ENCODE measurements around the gene COQ7. TPM values are rescaled to one million over a fixed set of nuclear protein-coding genes. Genes with fewer than 3 reads are reported as not detected.

The COQ7 gene
- total RNA-seq, 1 donor from 2014 or later: 45.4 TPM

DNA sequence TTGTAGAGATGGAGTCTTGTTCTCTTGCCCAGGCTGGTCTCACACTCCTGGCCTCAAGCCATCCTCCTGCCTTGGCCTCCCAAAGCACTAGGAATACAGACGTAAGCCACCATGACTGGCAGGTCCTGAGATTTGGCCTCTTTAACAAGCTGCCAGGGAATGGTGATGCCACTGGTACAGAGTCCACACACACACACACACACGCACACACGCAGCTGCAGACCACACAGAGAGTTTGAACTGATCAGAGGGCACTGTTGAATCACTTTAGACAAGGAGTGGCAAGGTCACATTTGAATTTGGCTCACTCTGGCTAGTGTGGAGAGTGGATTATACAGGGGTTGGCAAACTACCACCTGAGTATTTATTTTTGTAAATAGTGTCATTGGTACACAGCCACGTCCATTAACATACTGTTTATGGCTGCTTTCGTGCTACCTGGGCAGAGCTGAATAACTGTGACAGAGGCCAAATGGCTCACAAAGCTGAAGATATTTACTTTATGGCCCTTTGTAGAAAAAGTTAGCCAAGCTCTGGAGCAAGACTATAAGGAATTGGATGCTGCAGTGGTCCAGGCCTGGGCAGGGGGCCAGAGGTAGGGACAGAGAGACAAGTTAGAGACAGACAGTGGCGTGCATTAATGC, 56.2 kb downstream of the COQ7 start:
- peak overlapping the region; percentile 27 for H3K27ac ChIP-seq (replicated peaks)
- intact Hi-C loops (cut with micrococcal nuclease): no loop called here

DNA sequence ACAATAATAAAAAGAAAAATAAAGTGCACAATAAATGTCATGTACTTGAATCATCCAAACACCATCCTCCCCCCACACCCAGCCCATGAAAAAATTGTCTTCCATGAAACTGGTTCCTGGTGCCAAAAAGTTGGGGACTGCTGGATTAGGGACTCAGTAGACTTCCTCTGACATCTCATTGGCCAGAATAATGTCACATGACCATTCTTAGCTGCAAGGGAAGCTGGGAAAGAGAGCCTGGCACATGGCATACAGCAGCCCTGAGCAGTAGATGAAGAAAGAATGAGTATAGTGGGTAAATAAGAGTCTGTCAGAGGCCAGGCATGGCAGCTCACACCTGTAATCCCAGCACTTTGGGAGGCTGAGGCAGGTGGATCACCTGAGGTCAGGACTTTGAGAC, 58.9 kb downstream of the COQ7 start:
- intact Hi-C loops (cut with micrococcal nuclease): no loop called here
- TF ChIP-seq, protein P1, sequence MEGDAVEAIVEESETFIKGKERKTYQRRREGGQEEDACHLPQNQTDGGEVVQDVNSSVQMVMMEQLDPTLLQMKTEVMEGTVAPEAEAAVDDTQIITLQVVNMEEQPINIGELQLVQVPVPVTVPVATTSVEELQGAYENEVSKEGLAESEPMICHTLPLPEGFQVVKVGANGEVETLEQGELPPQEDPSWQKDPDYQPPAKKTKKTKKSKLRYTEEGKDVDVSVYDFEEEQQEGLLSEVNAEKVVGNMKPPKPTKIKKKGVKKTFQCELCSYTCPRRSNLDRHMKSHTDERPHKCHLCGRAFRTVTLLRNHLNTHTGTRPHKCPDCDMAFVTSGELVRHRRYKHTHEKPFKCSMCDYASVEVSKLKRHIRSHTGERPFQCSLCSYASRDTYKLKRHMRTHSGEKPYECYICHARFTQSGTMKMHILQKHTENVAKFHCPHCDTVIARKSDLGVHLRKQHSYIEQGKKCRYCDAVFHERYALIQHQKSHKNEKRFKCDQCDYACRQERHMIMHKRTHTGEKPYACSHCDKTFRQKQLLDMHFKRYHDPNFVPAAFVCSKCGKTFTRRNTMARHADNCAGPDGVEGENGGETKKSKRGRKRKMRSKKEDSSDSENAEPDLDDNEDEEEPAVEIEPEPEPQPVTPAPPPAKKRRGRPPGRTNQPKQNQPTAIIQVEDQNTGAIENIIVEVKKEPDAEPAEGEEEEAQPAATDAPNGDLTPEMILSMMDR (IDR thresholded peaks at IDR 0.05; ENCODE audit: borderline replicate concordance): no peak
- peaks cover 42% of the 10 kb centered on the region for H3K4me1 ChIP-seq
- peaks cover 8% of the 10 kb centered on the region for H3K9me3 ChIP-seq (replicated peaks)
- no peak for DNase-seq
- H3K36me3 ChIP-seq: no peaks in the 10 kb centered on the region
- no peak overlapping the region for H3K4me3 ChIP-seq
- no peaks in the 10 kb centered on the region for H3K27me3 ChIP-seq (ENCODE audit: low read depth)
- H3K27ac ChIP-seq (replicated peaks): no peak overlapping the region

More for the DNA sequence above, 56.2 kb downstream of the COQ7 start:
- peaks cover 6% of the 10 kb centered on the region for H3K36me3 ChIP-seq
- H3K9me3 ChIP-seq (replicated peaks): peaks cover 8% of the 10 kb centered on the region
- no peaks in the 10 kb centered on the region for H3K27me3 ChIP-seq (ENCODE audit: low read depth)
- H3K4me3 ChIP-seq: no peak overlapping the region
- TF ChIP-seq, protein P1 (IDR thresholded peaks at IDR 0.05; ENCODE audit: borderline replicate concordance): no peak
- H3K4me1 ChIP-seq: peaks cover 42% of the 10 kb centered on the region
- no peak for DNase-seq

DNA sequence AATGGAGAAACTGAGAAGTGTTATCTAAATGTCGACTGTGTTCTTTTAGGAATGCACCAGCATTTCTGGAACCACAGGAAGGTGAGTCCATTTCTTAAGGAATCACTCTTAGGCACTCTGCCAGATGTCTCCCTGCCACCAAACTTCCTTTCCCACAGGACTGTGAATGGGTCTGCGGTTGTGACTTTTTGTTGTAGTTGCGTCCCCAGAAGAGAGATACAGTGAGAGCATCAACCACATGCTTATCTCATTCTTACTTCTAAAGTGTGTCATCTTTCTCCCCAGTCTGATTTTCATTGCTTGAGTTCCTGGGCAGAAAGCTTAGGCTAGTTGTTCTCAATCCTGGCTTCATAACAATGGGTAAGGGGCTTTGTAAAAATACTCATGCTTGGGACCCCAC, 59.8 kb downstream of the COQ7 start:
- Histone ChIP-seq H3K36me3 (no peaks in the 10 kb centered on the region), H3K4me3 (no peak overlapping the region), H3K4me1 (peaks cover 46% of the 10 kb centered on the region), H3K27me3 (ENCODE audit: low read depth) (no peaks in the 10 kb centered on the region), H3K9me3 (replicated peaks) (peaks cover 8% of the 10 kb centered on the region), H3K27ac (replicated peaks) (no peak overlapping the region)
- TF ChIP-seq, protein P1 (IDR thresholded peaks at IDR 0.05; ENCODE audit: borderline replicate concordance): no peak
- no peak for DNase-seq
- intact Hi-C loops (cut with micrococcal nuclease): no loop called here

DNA sequence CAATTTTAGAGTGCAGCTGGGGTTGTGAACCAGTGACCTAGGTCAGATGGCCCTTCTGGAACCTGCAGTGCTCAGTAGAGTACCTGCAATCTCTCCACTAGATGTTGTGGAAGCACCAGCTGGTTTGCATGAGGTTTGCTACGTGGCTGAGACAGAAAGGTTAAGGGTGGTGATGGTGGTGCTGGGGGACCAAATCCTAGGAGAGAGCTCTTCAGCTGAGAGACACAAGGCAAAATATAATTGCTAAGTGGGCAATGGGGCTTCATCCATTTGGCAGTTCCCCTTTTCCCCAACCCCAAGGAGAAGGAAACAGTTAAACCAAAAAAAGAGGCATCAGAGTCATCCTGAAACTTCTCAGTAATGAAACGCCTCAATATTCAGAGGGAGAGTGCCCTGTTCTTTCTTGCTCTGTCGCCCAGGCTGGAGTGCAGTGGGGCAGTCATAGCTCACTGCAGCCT, 60.3 kb downstream of the COQ7 start:
- no peak for DNase-seq
- intact Hi-C loops (cut with micrococcal nuclease): no loop called here
- Histone ChIP-seq H3K9me3 (replicated peaks) (peaks cover 8% of the 10 kb centered on the region), H3K36me3 (no peaks in the 10 kb centered on the region), H3K27me3 (ENCODE audit: low read depth) (no peaks in the 10 kb centered on the region), H3K4me1 (peaks cover 51% of the 10 kb centered on the region), H3K4me3 (no peak overlapping the region), H3K27ac (replicated peaks) (no peak overlapping the region)
- TF ChIP-seq, protein P1 (IDR thresholded peaks at IDR 0.05; ENCODE audit: borderline replicate concordance): no peak

DNA sequence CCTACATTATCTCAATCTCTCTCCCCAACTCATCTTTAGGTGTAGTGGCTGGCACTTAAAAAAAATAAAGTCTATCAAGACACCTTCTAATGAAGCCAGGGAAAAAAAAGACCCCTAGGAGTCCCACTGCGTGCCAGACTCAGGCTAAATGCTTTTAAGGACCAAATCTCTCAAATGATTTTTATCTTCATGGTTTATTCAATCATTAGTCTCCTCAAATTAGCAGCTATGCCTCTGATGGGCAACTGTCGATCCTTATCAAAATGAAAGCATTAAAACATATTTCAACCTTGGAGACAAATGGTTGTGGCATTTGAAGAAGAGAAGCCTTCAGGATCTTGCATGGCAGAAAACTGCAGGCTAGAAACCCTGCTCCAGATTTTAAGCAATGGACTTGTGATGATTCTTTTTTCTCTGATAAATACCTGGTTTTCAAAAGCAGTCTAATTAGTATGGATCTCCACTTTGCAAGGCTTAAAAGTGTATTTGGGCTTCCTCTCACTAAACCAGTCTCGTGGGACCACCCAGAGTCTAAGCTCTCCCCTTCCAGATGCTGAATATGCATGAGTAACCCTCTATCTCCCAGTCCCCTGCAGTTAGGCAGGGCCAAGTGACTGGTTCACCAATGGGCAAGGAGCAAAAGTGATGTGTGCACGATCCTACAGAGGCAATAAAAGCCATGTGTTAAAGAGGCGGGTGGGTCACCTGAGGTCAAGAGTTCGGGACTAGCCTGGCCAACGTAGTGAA, 61.2 kb downstream of the COQ7 start:
- Histone ChIP-seq H3K27me3 (ENCODE audit: low read depth) (no peaks in the 10 kb centered on the region), H3K4me3 (no peak overlapping the region), H3K27ac (replicated peaks) (no peak overlapping the region), H3K36me3 (no peaks in the 10 kb centered on the region), H3K9me3 (replicated peaks) (peaks cover 8% of the 10 kb centered on the region), H3K4me1 (peaks cover 53% of the 10 kb centered on the region)
- intact Hi-C loops (cut with micrococcal nuclease): no loop called here
- TF ChIP-seq, protein P1 (IDR thresholded peaks at IDR 0.05; ENCODE audit: borderline replicate concordance): no peak
- no peak for DNase-seq

Other genes with a start within 250 kb of the COQ7 start
- gene SMG1, start 141.2 kb upstream of the COQ7 start, total RNA-seq: 41.2 TPM
- gene TMC7, start 83.7 kb upstream of the COQ7 start, total RNA-seq: 0.69 TPM
- 12.3 TPM for gene ITPRIPL2, start 46.4 kb downstream of the COQ7 start, total RNA-seq
- 0.49 TPM for gene SYT17, start 100.6 kb downstream of the COQ7 start, total RNA-seq
- gene CLEC19A, start 218.1 kb downstream of the COQ7 start, total RNA-seq: not detected

All from left ventricle myocardium inferior (tissue), 1 donor.